Transverse colon (tissue), 4 donors: Measurements from ENCODE around the gene C16orf87.

Source experiments
- CTCF ChIP-seq, 5 experiments: fragments of 200-600 bp in 3 of 5; fragments of 450-650 bp in 2 of 5; sonication (generic) in 3 of 5; IDR thresholded peaks; 1 replicate in 2 of 5; 2 replicates in 3 of 5; pipeline ENCODE4 v1.5.1; 2016 to 2017; ENCODE audit warnings: antibody characterized with exemption in 5 of 5, inconsistent platforms in 3 of 5, mild to moderate bottlenecking in 2 of 5, moderate library complexity in 1 of 5
- EP300 ChIP-seq: sonication (generic); formaldehyde crosslinking; IDR thresholded peaks from one replicate; pipeline ENCODE4 v1.6.1; 2017; ENCODE audit warnings: antibody characterized with exemption, low read depth
- POLR2AphosphoS5 ChIP-seq, 3 donors: sonication (generic); formaldehyde crosslinking; IDR thresholded peaks; one replicate each; pipeline ENCODE4 v1.6.1; 2016; ENCODE audit warnings: antibody characterized with exemption in 3 of 3

GRCh38 chr16:46790599-46791270, 40.2 kb downstream of the C16orf87 start:
- TF ChIP-seq CTCF (IDR thresholded peaks at IDR 0.05) (no peak), POLR2AphosphoS5 (IDR thresholded peaks at IDR 0.05) (no peak), EP300 (no peak)
